GM23338 (cell line): ENCODE results near the gene MEGF10. TPM values are rescaled to one million over a fixed set of nuclear protein-coding genes. Genes with fewer than 3 reads are reported as not detected.

Experiments used
- ATAC-seq: fragments of 200-7000 bp; cut with Tn5 transposase; 3 replicates; pipeline ENCODE4 v1.9.1; 2020
- DNase-seq: peaks from one replicate; pipeline ENCODE4 v3.0.0-alpha.2; 2015; ENCODE audit warnings: low spot score
- H2AFZ ChIP-seq: fragments of 200-600 bp; sonication (generic); 2 replicates; pipeline ENCODE4 v1.8.0; 2016; ENCODE audit warnings: antibody characterized with exemption, mild to moderate bottlenecking, moderate library complexity
- H3F3A ChIP-seq: fragments of 200-600 bp; sonication (generic); replicated peaks from 2 replicates; pipeline ENCODE4 v1.8.0; 2017; ENCODE audit warnings: antibody characterized with exemption, mixed run types, low read depth
- H3K27ac ChIP-seq: fragments of 200-600 bp; sonication (generic); 2 replicates; pipeline ENCODE4 v1.6.1; 2016; ENCODE audit warnings: low read depth
- H3K27me3 ChIP-seq: fragments of 200-600 bp; sonication (generic); 2 replicates; pipeline ENCODE4 v1.8.0; 2016; ENCODE audit warnings: mild to moderate bottlenecking, mixed run types, moderate library complexity; ENCODE audit not compliant: insufficient read depth
- H3K36me3 ChIP-seq: fragments of 200-600 bp; sonication (generic); 2 replicates; pipeline ENCODE4 v1.8.0; 2016; ENCODE audit warnings: mild to moderate bottlenecking; ENCODE audit not compliant: insufficient read depth
- H3K4me1 ChIP-seq: fragments of 200-600 bp; sonication (generic); 2 replicates; pipeline ENCODE4 v1.8.0; 2016; ENCODE audit warnings: mild to moderate bottlenecking, moderate library complexity; ENCODE audit not compliant: insufficient read depth
- H3K4me2 ChIP-seq: fragments of 200-600 bp; sonication (generic); 2 replicates; pipeline ENCODE4 v1.7.1; 2017; ENCODE audit warnings: mixed run types
- H3K4me3 ChIP-seq: fragments of 200-600 bp; sonication (generic); 2 replicates; pipeline ENCODE4 v1.6.1; 2016; ENCODE audit warnings: mixed run types
- H3K79me2 ChIP-seq: fragments of 200-600 bp; sonication (generic); replicated peaks from 2 replicates; pipeline ENCODE4 v1.8.0; 2017; ENCODE audit warnings: mild to moderate bottlenecking; ENCODE audit not compliant: insufficient read depth
- H3K9me2 ChIP-seq: fragments of 200-600 bp; sonication (generic); 2 replicates; pipeline ENCODE4 v1.8.0; 2017; ENCODE audit not compliant: insufficient read depth
- H4K20me1 ChIP-seq: fragments of 200-600 bp; sonication (generic); replicated peaks from 2 replicates; pipeline ENCODE4 v1.8.0; 2017; ENCODE audit warnings: mild to moderate bottlenecking; ENCODE audit not compliant: insufficient read depth
- H3K27ac Mint-ChIP-seq: 2 replicates; pipeline ENCODE4 v1.8.0; 2020; ENCODE audit warnings: inconsistent platforms, mild to moderate bottlenecking, moderate library complexity, mixed read lengths
- H3K27me3 Mint-ChIP-seq: 3 replicates; pipeline ENCODE4 v1.8.0; 2022; ENCODE audit warnings: low read depth, mild to moderate bottlenecking, moderate library complexity, mixed read lengths, inconsistent platforms; ENCODE audit not compliant: insufficient read depth, poor library complexity
- H3K36me3 Mint-ChIP-seq: 3 replicates; pipeline ENCODE4 v1.8.0; 2021; ENCODE audit warnings: low read depth, mild to moderate bottlenecking, inconsistent platforms, moderate library complexity, mixed read lengths
- H3K4me1 Mint-ChIP-seq: 3 replicates; pipeline ENCODE4 v1.8.0; 2020; ENCODE audit warnings: mild to moderate bottlenecking, inconsistent platforms, mixed read lengths
- H3K4me3 Mint-ChIP-seq: 3 replicates; pipeline ENCODE4 v1.8.0; 2021; ENCODE audit warnings: moderate library complexity, mild to moderate bottlenecking, inconsistent platforms, mixed read lengths
- H3K9me3 Mint-ChIP-seq: 3 replicates; pipeline ENCODE4 v1.8.0; 2020; ENCODE audit warnings: moderate library complexity, mild to moderate bottlenecking, inconsistent platforms, mixed read lengths
- CREB1 ChIP-seq: fragments of 250-450 bp; sonication (Bioruptor Pico); IDR thresholded peaks from 2 replicates; pipeline ENCODE4 v1.5.0; 2020; ENCODE audit warnings: low read depth, mild to moderate bottlenecking, moderate library complexity
- CTCF ChIP-seq, 2 experiments: fragments of 200-600 bp in 1 of 2; sonication (generic) in 1 of 2; conservative IDR thresholded peaks; 2 replicates each; pipeline versions ENCODE4 v1.5.1 to v1.6.1; 2016 to 2017; ENCODE audit warnings: antibody characterized with exemption in 2 of 2, low read depth in 2 of 2, mild to moderate bottlenecking in 2 of 2, moderate library complexity in 1 of 2
- ETS1 ChIP-seq: IDR thresholded peaks from 2 replicates; pipeline ENCODE4 v1.6.1; 2016; ENCODE audit warnings: antibody characterized with exemption
- EZH2 ChIP-seq: fragments of 200-600 bp; sonication (generic); IDR thresholded peaks from one replicate; pipeline ENCODE4 v1.8.0; 2017; ENCODE audit warnings: antibody characterized with exemption, mild to moderate bottlenecking, low read depth; ENCODE audit not compliant: unreplicated experiment
- EZH2phosphoT487 ChIP-seq: fragments of 200-600 bp; sonication (generic); IDR thresholded peaks from one replicate; pipeline ENCODE4 v1.8.1; 2018; ENCODE audit warnings: antibody characterized with exemption; ENCODE audit not compliant: unreplicated experiment
- POLR2AphosphoS5 ChIP-seq: IDR thresholded peaks from 2 replicates; pipeline ENCODE4 v1.6.1; 2016; ENCODE audit warnings: antibody characterized with exemption, low read depth
- STAT1 ChIP-seq: IDR thresholded peaks from one replicate; pipeline ENCODE4 v1.6.1; 2016; ENCODE audit warnings: antibody characterized with exemption; ENCODE audit not compliant: unreplicated experiment
- ZNF462 ChIP-seq: fragments of 250-450 bp; sonication (Bioruptor Pico); IDR thresholded peaks from 2 replicates; pipeline ENCODE4 v1.5.0; 2020; ENCODE audit warnings: mild to moderate bottlenecking, moderate library complexity
- polyA plus RNA-seq: library from polyadenylated mRNA; unstranded; fragments of >200 nt; fragmentation: Nextera tagmentation; extraction: Ambion mirVana; gene quantifications from 2 replicates; pipeline ENCODE4 v1.2.1, GENCODE V29; 2016
- total RNA-seq: library from RNA; depleted of rRNA; stranded (reverse); fragments of >200 nt; shearing (Covaris generic); gene quantifications from 2 replicates; pipeline ENCODE4 v1.2.3, GENCODE V29; 2014

MEGF10 gene
- total and polyA plus RNA-seq, 2 experiments from 2014 or later: 4.5 to 28.3 TPM

- no peak for TF ChIP-seq ZNF462
- no peak for TF ChIP-seq POLR2AphosphoS5
- TF ChIP-seq CREB1: no peak
- no peak for TF ChIP-seq CTCF (conservative IDR thresholded peaks at IDR 0.05; ENCODE audit: low read depth in 2 of 2)
- no peak for TF ChIP-seq EZH2
These were observed 134.4 kb downstream of the MEGF10 start (continued) for GRCh38 chr5:127425037-127425436.

GRCh38 chr5:127425868-127426267 is 135.3 kb downstream of the MEGF10 start:
- H3K27me3 ChIP-seq: no peaks in the 10 kb centered on the region
- Mint-ChIP-seq H3K27me3 (peaks cover 1% of the 10 kb centered on the region), H3K4me1 (peaks cover 12% of the 10 kb centered on the region), H3K9me3 (no peaks in the 10 kb centered on the region), H3K36me3 (peaks cover 25% of the 10 kb centered on the region; the same call in 2 of the 3 replicates), H3K4me3 (no peak overlapping the region), H3K27ac (no peak overlapping the region)
- H2AFZ ChIP-seq: no peak overlapping the region
- H3K27ac ChIP-seq: no peak overlapping the region
- H3K9me2 ChIP-seq: peaks cover 6% of the 10 kb centered on the region; the same call in 1 of the 2 replicates
- H3K79me2 ChIP-seq: no peaks in the 10 kb centered on the region
- no peaks in the 10 kb centered on the region for H3K4me1 ChIP-seq
- ATAC-seq (no peak), DNase-seq (no peak)
- no peaks in the 10 kb centered on the region for H3F3A ChIP-seq
- H3K36me3 ChIP-seq: no peaks in the 10 kb centered on the region
- no peak overlapping the region for H3K4me3 ChIP-seq
- no peaks in the 10 kb centered on the region for H4K20me1 ChIP-seq
- no peak overlapping the region for H3K4me2 ChIP-seq
- TF ChIP-seq CREB1 (no peak), EZH2 (no peak), STAT1 (no peak), CTCF (conservative IDR thresholded peaks at IDR 0.05; ENCODE audit: low read depth in 2 of 2) (no peak), EZH2phosphoT487 (no peak), ETS1 (no peak)
